Loucy (cell line): ENCODE measurements around the gene CTNNBIP1.
"Not testable (repeated sequence)": the region's sequence is repeated elsewhere in the genome, so short reads cannot be mapped to it uniquely, and the experiment has no call there.

ENCODE experiments used
- H2AFZ ChIP-seq: fragments of 200-600 bp; sonication (generic); 2 replicates; pipeline ENCODE4 v1.6.0; 2016; ENCODE audit warnings: antibody characterized with exemption, mild to moderate bottlenecking, low read length, moderate library complexity
- H3F3A ChIP-seq: fragments of 200-600 bp; 2 replicates; pipeline ENCODE4 v1.6.0; 2016; ENCODE audit warnings: antibody characterized with exemption, low read depth, mild to moderate bottlenecking
- H3K27me3 ChIP-seq: fragments of 200-600 bp; sonication (generic); 2 replicates; pipeline ENCODE4 v1.6.1; 2014; ENCODE audit warnings: low read length, mild to moderate bottlenecking; ENCODE audit not compliant: insufficient read depth, poor library complexity, severe bottlenecking
- H3K36me3 ChIP-seq: fragments of 200-600 bp; sonication (generic); 2 replicates; pipeline ENCODE4 v1.6.1; 2016; ENCODE audit warnings: low read length; ENCODE audit not compliant: insufficient read depth
- H3K4me1 ChIP-seq: fragments of 200-600 bp; sonication (generic); 2 replicates; pipeline ENCODE4 v1.5.1; 2014; ENCODE audit warnings: low read length, mild to moderate bottlenecking; ENCODE audit not compliant: insufficient read depth, poor library complexity, severe bottlenecking
- H3K4me2 ChIP-seq: fragments of 200-600 bp; sonication (generic); 2 replicates; pipeline ENCODE4 v1.6.0; 2014; ENCODE audit warnings: antibody characterized with exemption, low read length, low read depth, mild to moderate bottlenecking; ENCODE audit not compliant: poor library complexity, severe bottlenecking
- H3K4me3 ChIP-seq: fragments of 200-600 bp; sonication (generic); 2 replicates; pipeline ENCODE4 v1.5.1; 2014; ENCODE audit warnings: low read length, mild to moderate bottlenecking, mixed read lengths; ENCODE audit not compliant: poor library complexity, severe bottlenecking
- H3K79me2 ChIP-seq: fragments of 200-600 bp; sonication (generic); 2 replicates; pipeline ENCODE4 v1.6.1; 2014; ENCODE audit warnings: low read length; ENCODE audit not compliant: insufficient read depth
- H3K9ac ChIP-seq: fragments of 200-600 bp; sonication (generic); 2 replicates; pipeline ENCODE4 v1.6.0; 2014; ENCODE audit warnings: mild to moderate bottlenecking, low read depth, low read length, moderate library complexity; ENCODE audit not compliant: poor library complexity, severe bottlenecking
- H3K9me2 ChIP-seq: fragments of 200-600 bp; sonication (generic); replicated peaks from 2 replicates; pipeline ENCODE4 v1.6.1; 2016; ENCODE audit warnings: low read depth, low read length, mixed read lengths
- H3K9me3 ChIP-seq: fragments of 200-600 bp; sonication (generic); 2 replicates; pipeline ENCODE4 v1.6.1; 2014; ENCODE audit warnings: mild to moderate bottlenecking, antibody characterized with exemption, low read length, low read depth; ENCODE audit not compliant: insufficient read depth
- H4K20me1 ChIP-seq: fragments of 200-600 bp; sonication (generic); 2 replicates; pipeline ENCODE4 v1.6.0; 2014; ENCODE audit warnings: antibody characterized with exemption, low read length, mild to moderate bottlenecking; ENCODE audit not compliant: insufficient read depth, poor library complexity, severe bottlenecking
- CTCF ChIP-seq: fragments of 200-600 bp; sonication (generic); conservative IDR thresholded peaks from 2 replicates; pipeline ENCODE4 v1.5.1; 2014; ENCODE audit warnings: mild to moderate bottlenecking, antibody characterized with exemption, low read length
- EZH2phosphoT487 ChIP-seq: fragments of 200-600 bp; IDR thresholded peaks from 2 replicates; pipeline ENCODE4 v1.6.1; 2018; ENCODE audit warnings: antibody characterized with exemption, mild to moderate bottlenecking, moderate library complexity, borderline replicate concordance

The CTNNBIP1 gene

GRCh38 chr1:9917901-9918300 is 7.8 kb upstream of the CTNNBIP1 start:
- Histone ChIP-seq H3K4me1 (no peaks in the 10 kb centered on the region), H3K36me3 (no peaks in the 10 kb centered on the region), H2AFZ (no peak overlapping the region), H3K79me2 (no peaks in the 10 kb centered on the region), H3K9me2 (no peaks in the 10 kb centered on the region), H3F3A (no peaks in the 10 kb centered on the region), H3K9me3 (no peaks in the 10 kb centered on the region), H3K4me2 (no peak overlapping the region), H3K9ac (no peak overlapping the region), H3K4me3 (no peak overlapping the region), H4K20me1 (no peaks in the 10 kb centered on the region), H3K27me3 (no peaks in the 10 kb centered on the region)
- TF ChIP-seq CTCF, result no peak
- TF ChIP-seq EZH2phosphoT487, result no peak

DNA sequence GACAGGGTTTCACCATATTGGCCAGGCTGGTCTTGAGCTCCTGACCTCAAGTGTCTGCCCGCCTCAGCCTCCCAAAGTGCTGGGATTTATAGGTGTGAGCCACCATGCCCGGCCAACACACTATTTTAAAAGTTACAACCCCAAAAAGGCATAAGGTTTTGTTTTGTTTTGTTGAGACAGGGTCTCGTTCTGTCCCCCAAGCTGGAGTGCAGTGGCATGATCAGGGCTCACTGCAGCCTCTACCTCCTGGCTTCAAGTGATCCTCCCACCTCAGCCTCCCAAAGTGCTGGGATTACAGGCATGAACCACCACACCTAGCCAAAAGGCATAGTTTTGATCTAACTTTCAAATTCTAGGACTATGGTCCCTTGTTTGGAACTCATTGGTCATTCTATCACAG is 7.4 kb upstream of the CTNNBIP1 start:
- H3K4me1 ChIP-seq, H3K9me2 ChIP-seq, H3K36me3 ChIP-seq, H3K27me3 ChIP-seq, H3K4me3 ChIP-seq, H4K20me1 ChIP-seq, H2AFZ ChIP-seq, H3K79me2 ChIP-seq, H3K4me2 ChIP-seq, H3F3A ChIP-seq, H3K9ac ChIP-seq, H3K9me3 ChIP-seq: not testable (repeated sequence)

DNA sequence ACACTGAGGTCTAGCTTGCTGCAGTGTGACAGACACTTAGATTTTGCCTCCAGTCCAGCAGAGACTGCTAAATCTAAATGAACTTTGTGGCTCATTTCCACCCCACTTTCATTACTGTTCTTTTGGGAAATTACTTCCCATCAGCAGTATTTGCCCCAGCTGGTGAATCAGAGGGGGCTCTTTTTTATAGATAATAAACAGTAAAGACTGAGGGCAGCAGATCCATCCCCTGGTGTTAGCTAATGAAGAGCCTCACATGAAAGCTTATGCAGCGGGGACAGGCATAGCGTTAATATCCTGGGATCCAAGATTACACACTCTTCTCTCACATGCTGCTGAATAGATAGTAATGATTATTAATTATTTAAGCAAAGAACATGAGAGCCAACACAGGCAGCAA is 6.4 kb upstream of the CTNNBIP1 start:
- H3K36me3 ChIP-seq, result no peaks in the 10 kb centered on the region
- H4K20me1 ChIP-seq, result no peaks in the 10 kb centered on the region
- H2AFZ ChIP-seq, result no peak overlapping the region
- no peaks in the 10 kb centered on the region for H3K79me2 ChIP-seq
- H3K9me3 ChIP-seq, result no peaks in the 10 kb centered on the region
- TF ChIP-seq EZH2phosphoT487, result no peak
- TF ChIP-seq CTCF, result no peak
- no peaks in the 10 kb centered on the region for H3K9me2 ChIP-seq
- H3K9ac ChIP-seq, result no peak overlapping the region
- no peak overlapping the region for H3K4me3 ChIP-seq
- H3F3A ChIP-seq, result no peaks in the 10 kb centered on the region
- no peaks in the 10 kb centered on the region for H3K27me3 ChIP-seq
- no peak overlapping the region for H3K4me2 ChIP-seq
- peaks cover under 1% of the 10 kb centered on the region for H3K4me1 ChIP-seq

- TF ChIP-seq EZH2phosphoT487, result no peak
- TF ChIP-seq CTCF, result no peak
- H3K27me3 ChIP-seq, result no peaks in the 10 kb centered on the region
- H3K9ac ChIP-seq, result no peak overlapping the region
- no peaks in the 10 kb centered on the region for H3F3A ChIP-seq
- no peaks in the 10 kb centered on the region for H4K20me1 ChIP-seq
- H3K79me2 ChIP-seq, result peaks cover 2% of the 10 kb centered on the region
- H3K4me1 ChIP-seq, result peaks cover 7% of the 10 kb centered on the region
- no peaks in the 10 kb centered on the region for H3K9me3 ChIP-seq
- no peak overlapping the region for H2AFZ ChIP-seq
- H3K9me2 ChIP-seq, result no peaks in the 10 kb centered on the region
- no peaks in the 10 kb centered on the region for H3K36me3 ChIP-seq
- H3K4me3 ChIP-seq, result no peak overlapping the region
- no peak overlapping the region for H3K4me2 ChIP-seq
Measured at GRCh38 chr1:9914610-9914937, 4.5 kb upstream of the CTNNBIP1 start.
